ENCODE results near the gene CACNA1D. TPM values are rescaled to one million over a fixed set of nuclear protein-coding genes. Genes with fewer than 3 reads are reported as not detected.

CACNA1D gene
- total and polyA plus RNA-seq, 9 of the 15 experiments (the other 6 are each of a cell fraction or from before 2014, with no cell fraction given) = 0.29 TPM; not detected in 8

DNA sequence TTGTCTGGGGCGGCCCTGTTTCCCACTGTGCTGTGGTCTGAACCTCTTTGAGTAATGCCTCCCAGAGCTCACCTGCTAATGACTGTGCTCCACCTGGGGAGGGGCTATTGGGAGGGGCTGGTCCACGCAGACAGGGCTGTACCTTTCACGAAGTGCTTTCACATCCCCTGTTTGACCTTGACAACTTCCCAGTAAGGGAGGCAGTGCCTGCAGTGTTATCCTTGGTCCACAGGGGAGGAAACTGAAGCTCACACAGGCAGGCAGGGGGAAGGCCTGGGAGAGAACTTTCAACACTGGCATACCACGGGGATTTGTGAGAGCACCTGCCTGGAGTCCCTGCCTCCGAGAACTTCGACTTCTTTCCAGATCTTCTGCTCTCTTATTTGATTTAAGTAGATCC is 91.2 kb downstream of the CACNA1D start:
- in situ Hi-C loops (cut with MboI) (no loop called here), intact Hi-C loops (cut with micrococcal nuclease) (no loop called here)
- H3K4me3 ChIP-seq = no peak overlapping the region
- whole genome bisulfite sequencing (ENCODE audit: insufficient coverage, low coverage, missing lambda C conversion rate) = 0% methylated on average over 6 of the region's 6 CpGs
- no peak for DNase-seq (ENCODE audit: extremely low read depth in 1 of 4, low spot score in 3 of 4)
- no peak overlapping the region for H2AFZ ChIP-seq (ENCODE audit: low read depth, low read length)
- no TSS peak for BruUV-seq (replicated peaks)
- peaks cover 0 to 23% of the 10 kb centered on the region in 2 experiments; a peak in 3 of 5 replicates for H3K27me3 ChIP-seq (ENCODE audit: control insufficient read depth in 2 of 2, insufficient read depth in 2 of 2, low read length in 2 of 2)
- no peaks in the 10 kb centered on the region for H3K4me1 ChIP-seq (replicated peaks in 1 of 2; ENCODE audit: control insufficient read depth in 2 of 2, insufficient read depth in 2 of 2, low read length in 2 of 2)
- H3K36me3 ChIP-seq (ENCODE audit: control insufficient read depth, insufficient read depth, low read length) = no peaks in the 10 kb centered on the region
- CTCF ChIA-PET (ENCODE audit: low intra/inter-chr PET ratio) = no interaction called here
- POLR2A ChIA-PET = no interaction called here
- no peak overlapping the region for H3K27ac ChIP-seq (ENCODE audit: extremely low read depth, low read depth, low read length)
- H3K79me2 ChIP-seq (ENCODE audit: control insufficient read depth, insufficient read depth, low read length) = no peaks in the 10 kb centered on the region
- H4K20me1 ChIP-seq (replicated peaks; ENCODE audit: control insufficient read depth, insufficient read depth, low read length) = no peaks in the 10 kb centered on the region
- H3K4me2 ChIP-seq (ENCODE audit: insufficient read depth, low read length) = no peak overlapping the region
- FAIRE-seq = no peak
- no peak overlapping the region for H3K9ac ChIP-seq (ENCODE audit: insufficient read depth in 1 of 2, low read depth in 2 of 2, low read length in 2 of 2)
- no peaks in the 10 kb centered on the region for H3K9me3 ChIP-seq (replicated peaks; ENCODE audit: control insufficient read depth, insufficient read depth, low read depth, low read length)
- no peak for ATAC-seq
- TF ChIP-seq, protein P1, sequence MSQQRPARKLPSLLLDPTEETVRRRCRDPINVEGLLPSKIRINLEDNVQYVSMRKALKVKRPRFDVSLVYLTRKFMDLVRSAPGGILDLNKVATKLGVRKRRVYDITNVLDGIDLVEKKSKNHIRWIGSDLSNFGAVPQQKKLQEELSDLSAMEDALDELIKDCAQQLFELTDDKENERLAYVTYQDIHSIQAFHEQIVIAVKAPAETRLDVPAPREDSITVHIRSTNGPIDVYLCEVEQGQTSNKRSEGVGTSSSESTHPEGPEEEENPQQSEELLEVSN (IDR thresholded peaks at IDR 0.05; ENCODE audit: borderline replicate concordance in 1 of 2, extremely low read depth in 1 of 2, insufficient read depth in 1 of 2, insufficient read length in 1 of 2, low read depth in 1 of 2, low read length in 1 of 2, poor library complexity in 1 of 2, severe bottlenecking in 1 of 2) = no peak
- TF ChIP-seq NFATC3 (IDR thresholded peaks at IDR 0.05) = no peak
- no peak for TF ChIP-seq ELF1 (tag; IDR thresholded peaks at IDR 0.05)
- no peaks in the 10 kb centered on the region for H3K9me1 ChIP-seq (ENCODE audit: control insufficient read depth, insufficient read depth, low read length)

DNA sequence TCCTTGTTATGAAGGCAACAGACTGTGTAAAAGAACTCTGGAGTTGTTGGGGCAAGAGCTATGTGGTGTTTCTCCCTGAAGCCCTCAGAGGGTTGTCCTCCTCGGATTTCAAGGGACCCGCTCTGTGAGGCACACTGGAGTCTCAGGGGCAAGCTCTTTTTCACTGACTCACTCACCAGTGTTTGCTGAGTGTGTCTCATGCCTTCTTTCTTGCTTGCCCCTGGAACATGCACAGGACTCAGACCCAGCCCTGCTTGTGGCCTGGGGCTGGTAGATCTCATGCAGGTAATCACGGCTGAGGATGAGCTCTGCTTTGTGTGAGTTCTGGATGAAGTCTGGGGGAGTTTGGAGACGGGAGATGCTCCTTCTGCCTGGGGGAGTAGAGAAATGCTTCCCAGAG is 93.7 kb downstream of the CACNA1D start:
- H3K79me2 ChIP-seq (ENCODE audit: control insufficient read depth, insufficient read depth, low read length) = no peaks in the 10 kb centered on the region
- H2AFZ ChIP-seq (ENCODE audit: low read depth, low read length) = no peak overlapping the region
- DNase-seq (ENCODE audit: extremely low read depth in 1 of 4, low spot score in 3 of 4) (no peak), FAIRE-seq (no peak), ATAC-seq (no peak)
- POLR2A ChIA-PET = no interaction called here
- H3K9ac ChIP-seq (ENCODE audit: insufficient read depth in 1 of 2, low read depth in 2 of 2, low read length in 2 of 2) = no peak overlapping the region
- H3K4me3 ChIP-seq = no peak overlapping the region
- intact Hi-C loops (cut with micrococcal nuclease) = no loop called here
- no TSS peak for BruUV-seq (replicated peaks)
- H3K27me3 ChIP-seq (ENCODE audit: control insufficient read depth in 2 of 2, insufficient read depth in 2 of 2, low read length in 2 of 2) = peaks cover 0 to 26% of the 10 kb centered on the region in 2 experiments; a peak in 4 of 5 replicates
- in situ Hi-C loops (cut with MboI) = no loop called here
- H3K9me3 ChIP-seq (replicated peaks; ENCODE audit: control insufficient read depth, insufficient read depth, low read depth, low read length) = no peaks in the 10 kb centered on the region
- H3K4me2 ChIP-seq (ENCODE audit: insufficient read depth, low read length) = no peak overlapping the region
- no peaks in the 10 kb centered on the region for H3K36me3 ChIP-seq (ENCODE audit: control insufficient read depth, insufficient read depth, low read length)
- 0% methylated on average over 3 of the region's 4 CpGs for WGBS (ENCODE audit: insufficient coverage, low coverage, missing lambda C conversion rate)
- CTCF ChIA-PET (ENCODE audit: low intra/inter-chr PET ratio) = no interaction called here
- no peaks in the 10 kb centered on the region for H4K20me1 ChIP-seq (replicated peaks; ENCODE audit: control insufficient read depth, insufficient read depth, low read length)
- no peak overlapping the region for H3K27ac ChIP-seq (ENCODE audit: extremely low read depth, low read depth, low read length)
- no peaks in the 10 kb centered on the region for H3K9me1 ChIP-seq (ENCODE audit: control insufficient read depth, insufficient read depth, low read length)
- no peaks in the 10 kb centered on the region for H3K4me1 ChIP-seq (replicated peaks in 1 of 2; ENCODE audit: control insufficient read depth in 2 of 2, insufficient read depth in 2 of 2, low read length in 2 of 2)
- TF ChIP-seq RAD51 (IDR thresholded peaks at IDR 0.05; ENCODE audit: borderline replicate concordance, low read depth) = no peak
- no peak for TF ChIP-seq NR2F6 (CRISPR knock-in tag; IDR thresholded peaks at IDR 0.05)
- TF ChIP-seq, protein P2, sequence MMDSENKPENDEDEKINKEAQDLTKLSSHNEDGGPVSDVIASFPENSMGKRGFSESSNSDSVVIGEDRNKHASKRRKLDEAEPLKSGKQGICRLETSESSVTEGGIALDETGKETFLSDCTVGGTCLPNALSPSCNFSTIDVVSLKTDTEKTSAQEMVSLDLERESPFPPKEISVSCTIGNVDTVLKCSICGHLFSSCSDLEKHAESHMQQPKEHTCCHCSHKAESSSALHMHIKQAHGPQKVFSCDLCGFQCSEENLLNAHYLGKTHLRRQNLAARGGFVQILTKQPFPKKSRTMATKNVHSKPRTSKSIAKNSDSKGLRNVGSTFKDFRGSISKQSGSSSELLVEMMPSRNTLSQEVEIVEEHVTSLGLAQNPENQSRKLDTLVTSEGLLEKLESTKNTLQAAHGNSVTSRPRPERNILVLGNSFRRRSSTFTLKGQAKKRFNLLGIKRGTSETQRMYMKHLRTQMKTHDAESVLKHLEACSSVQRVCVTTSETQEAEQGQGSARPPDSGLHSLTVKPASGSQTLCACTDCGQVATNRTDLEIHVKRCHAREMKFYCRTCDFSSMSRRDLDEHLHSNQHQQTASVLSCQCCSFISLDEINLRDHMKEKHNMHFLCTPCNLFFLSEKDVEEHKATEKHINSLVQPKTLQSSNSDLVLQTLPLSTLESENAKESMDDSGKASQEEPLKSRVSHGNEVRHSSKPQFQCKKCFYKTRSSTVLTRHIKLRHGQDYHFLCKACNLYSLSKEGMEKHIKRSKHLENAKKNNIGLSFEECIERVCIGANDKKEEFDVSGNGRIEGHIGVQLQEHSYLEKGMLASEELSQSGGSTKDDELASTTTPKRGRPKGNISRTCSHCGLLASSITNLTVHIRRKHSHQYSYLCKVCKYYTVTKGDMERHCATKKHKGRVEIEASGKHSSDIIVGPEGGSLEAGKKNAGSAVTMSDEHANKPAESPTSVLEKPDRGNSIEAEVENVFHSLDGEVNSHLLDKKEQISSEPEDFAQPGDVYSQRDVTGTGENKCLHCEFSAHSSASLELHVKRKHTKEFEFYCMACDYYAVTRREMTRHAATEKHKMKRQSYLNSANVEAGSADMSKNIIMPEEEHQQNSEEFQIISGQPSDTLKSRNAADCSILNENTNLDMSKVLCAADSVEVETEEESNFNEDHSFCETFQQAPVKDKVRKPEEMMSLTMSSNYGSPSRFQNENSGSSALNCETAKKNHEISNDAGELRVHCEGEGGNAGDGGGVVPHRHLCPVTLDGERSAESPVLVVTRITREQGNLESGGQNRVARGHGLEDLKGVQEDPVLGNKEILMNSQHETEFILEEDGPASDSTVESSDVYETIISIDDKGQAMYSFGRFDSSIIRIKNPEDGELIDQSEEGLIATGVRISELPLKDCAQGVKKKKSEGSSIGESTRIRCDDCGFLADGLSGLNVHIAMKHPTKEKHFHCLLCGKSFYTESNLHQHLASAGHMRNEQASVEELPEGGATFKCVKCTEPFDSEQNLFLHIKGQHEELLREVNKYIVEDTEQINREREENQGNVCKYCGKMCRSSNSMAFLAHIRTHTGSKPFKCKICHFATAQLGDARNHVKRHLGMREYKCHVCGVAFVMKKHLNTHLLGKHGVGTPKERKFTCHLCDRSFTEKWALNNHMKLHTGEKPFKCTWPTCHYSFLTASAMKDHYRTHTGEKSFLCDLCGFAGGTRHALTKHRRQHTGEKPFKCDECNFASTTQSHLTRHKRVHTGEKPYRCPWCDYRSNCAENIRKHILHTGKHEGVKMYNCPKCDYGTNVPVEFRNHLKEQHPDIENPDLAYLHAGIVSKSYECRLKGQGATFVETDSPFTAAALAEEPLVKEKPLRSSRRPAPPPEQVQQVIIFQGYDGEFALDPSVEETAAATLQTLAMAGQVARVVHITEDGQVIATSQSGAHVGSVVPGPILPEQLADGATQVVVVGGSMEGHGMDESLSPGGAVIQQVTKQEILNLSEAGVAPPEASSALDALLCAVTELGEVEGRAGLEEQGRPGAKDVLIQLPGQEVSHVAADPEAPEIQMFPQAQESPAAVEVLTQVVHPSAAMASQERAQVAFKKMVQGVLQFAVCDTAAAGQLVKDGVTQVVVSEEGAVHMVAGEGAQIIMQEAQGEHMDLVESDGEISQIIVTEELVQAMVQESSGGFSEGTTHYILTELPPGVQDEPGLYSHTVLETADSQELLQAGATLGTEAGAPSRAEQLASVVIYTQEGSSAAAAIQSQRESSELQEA (IDR thresholded peaks at IDR 0.05; ENCODE audit: low read depth) = no peak
- TF ChIP-seq KHSRP (IDR thresholded peaks at IDR 0.05) = no peak

All from K562 (cell line).